ENCODE data around the gene PKNOX2.

GRCh38 chr11:125376856-125377255 is 212.3 kb downstream of the PKNOX2 start:
- TF ChIP-seq POLR2AphosphoS5 (IDR thresholded peaks at IDR 0.05; ENCODE audit: low read length) (no peak), SIX5 (IDR thresholded peaks at IDR 0.05; ENCODE audit: low read depth, low read length, severe bottlenecking) (no peak), EZH2 (IDR thresholded peaks at IDR 0.05; ENCODE audit: borderline replicate concordance, control insufficient read depth, low read depth, low read length) (no peak)
- TF ChIP-seq, protein P1, sequence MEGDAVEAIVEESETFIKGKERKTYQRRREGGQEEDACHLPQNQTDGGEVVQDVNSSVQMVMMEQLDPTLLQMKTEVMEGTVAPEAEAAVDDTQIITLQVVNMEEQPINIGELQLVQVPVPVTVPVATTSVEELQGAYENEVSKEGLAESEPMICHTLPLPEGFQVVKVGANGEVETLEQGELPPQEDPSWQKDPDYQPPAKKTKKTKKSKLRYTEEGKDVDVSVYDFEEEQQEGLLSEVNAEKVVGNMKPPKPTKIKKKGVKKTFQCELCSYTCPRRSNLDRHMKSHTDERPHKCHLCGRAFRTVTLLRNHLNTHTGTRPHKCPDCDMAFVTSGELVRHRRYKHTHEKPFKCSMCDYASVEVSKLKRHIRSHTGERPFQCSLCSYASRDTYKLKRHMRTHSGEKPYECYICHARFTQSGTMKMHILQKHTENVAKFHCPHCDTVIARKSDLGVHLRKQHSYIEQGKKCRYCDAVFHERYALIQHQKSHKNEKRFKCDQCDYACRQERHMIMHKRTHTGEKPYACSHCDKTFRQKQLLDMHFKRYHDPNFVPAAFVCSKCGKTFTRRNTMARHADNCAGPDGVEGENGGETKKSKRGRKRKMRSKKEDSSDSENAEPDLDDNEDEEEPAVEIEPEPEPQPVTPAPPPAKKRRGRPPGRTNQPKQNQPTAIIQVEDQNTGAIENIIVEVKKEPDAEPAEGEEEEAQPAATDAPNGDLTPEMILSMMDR (IDR thresholded peaks at IDR 0.05 in 2 of 3, conservative IDR thresholded peaks at IDR 0.05 in 1 of 3; ENCODE audit: control insufficient read depth in 2 of 3, extremely low read depth in 1 of 3, insufficient read depth in 1 of 3, low read depth in 3 of 3, low read length in 3 of 3), result no peak

Data from GM12878 (cell line).